SU-DHL-6 (cell line): Measurements from ENCODE around the gene PDE4B.

Experiments used
- H2AFZ ChIP-seq: fragments of 200-600 bp; sonication (generic); 2 replicates; pipeline ENCODE4 v1.6.1; 2014; ENCODE audit warnings: low read depth, mild to moderate bottlenecking, moderate library complexity, mixed read lengths, antibody characterized with exemption, low read length; ENCODE audit not compliant: severe bottlenecking
- H3F3A ChIP-seq: fragments of 200-600 bp; shearing (Covaris generic); 2 replicates; pipeline ENCODE4 v1.6.0; 2016; ENCODE audit warnings: antibody characterized with exemption, mild to moderate bottlenecking; ENCODE audit not compliant: insufficient read depth
- H3K27ac ChIP-seq: fragments of 200-600 bp; sonication (generic); 2 replicates; pipeline ENCODE4 v1.5.1; 2016; ENCODE audit warnings: low read depth, mild to moderate bottlenecking, low read length, moderate library complexity, mixed read lengths
- H3K27me3 ChIP-seq: fragments of 200-600 bp; sonication (generic), shearing (Covaris generic); 2 replicates; pipeline ENCODE4 v1.6.0; 2014; ENCODE audit warnings: mild to moderate bottlenecking, low read length
- H3K36me3 ChIP-seq: fragments of 200-600 bp; sonication (generic); 2 replicates; pipeline ENCODE4 v1.6.1; 2014; ENCODE audit warnings: mild to moderate bottlenecking, low read length, mixed read lengths
- H3K4me2 ChIP-seq: fragments of 300-600, 200-600 bp; shearing (Covaris generic), sonication (generic); 2 replicates; pipeline ENCODE4 v1.6.0; 2014; ENCODE audit warnings: low read length, low read depth, mild to moderate bottlenecking; ENCODE audit not compliant: poor library complexity, severe bottlenecking
- H3K4me3 ChIP-seq: fragments of 200-600 bp; sonication (generic); 2 replicates; pipeline ENCODE4 v1.5.1; 2014; ENCODE audit warnings: antibody characterized with exemption, low read length, mild to moderate bottlenecking, mixed read lengths; ENCODE audit not compliant: insufficient read depth, poor library complexity, severe bottlenecking
- H3K79me2 ChIP-seq: fragments of 200-600 bp; sonication (generic); 2 replicates; pipeline ENCODE4 v1.6.1; 2014; ENCODE audit warnings: mild to moderate bottlenecking, low read length, moderate library complexity; ENCODE audit not compliant: insufficient read depth
- H3K9ac ChIP-seq: fragments of 200-600 bp; sonication (generic); 2 replicates; pipeline ENCODE4 v1.7.0; 2014; ENCODE audit warnings: mild to moderate bottlenecking, low read length
- H3K9me2 ChIP-seq: fragments of 200-600 bp; sonication (generic); replicated peaks from 2 replicates; pipeline ENCODE4 v1.6.1; 2014; ENCODE audit warnings: low read length; ENCODE audit not compliant: insufficient read depth
- H3K9me3 ChIP-seq: fragments of 200-600 bp; sonication (generic); 2 replicates; pipeline ENCODE4 v1.6.1; 2014; ENCODE audit warnings: low read length, mixed read lengths; ENCODE audit not compliant: insufficient read depth
- H4K20me1 ChIP-seq: fragments of 200-600 bp; sonication (generic); 2 replicates; pipeline ENCODE4 v1.6.1; 2014; ENCODE audit warnings: low read depth, mild to moderate bottlenecking, antibody characterized with exemption, low read length, moderate library complexity, mixed read lengths
- EZH2phosphoT487 ChIP-seq: fragments of 200-600 bp; sonication (generic), shearing (Covaris generic); conservative IDR thresholded peaks from 2 replicates; pipeline ENCODE4 v1.6.1; 2018; ENCODE audit warnings: mild to moderate bottlenecking, antibody characterized with exemption, low read length, moderate library complexity, mixed read lengths
- TF ChIP-seq, protein P1 (sequence below): fragments of 200-600 bp; sonication (generic); IDR thresholded peaks from one replicate; pipeline ENCODE4 v1.5.1; 2017; ENCODE audit warnings: antibody characterized with exemption, mild to moderate bottlenecking, low read length, moderate library complexity; ENCODE audit not compliant: insufficient read depth, poor library complexity, severe bottlenecking

PDE4B gene

DNA sequence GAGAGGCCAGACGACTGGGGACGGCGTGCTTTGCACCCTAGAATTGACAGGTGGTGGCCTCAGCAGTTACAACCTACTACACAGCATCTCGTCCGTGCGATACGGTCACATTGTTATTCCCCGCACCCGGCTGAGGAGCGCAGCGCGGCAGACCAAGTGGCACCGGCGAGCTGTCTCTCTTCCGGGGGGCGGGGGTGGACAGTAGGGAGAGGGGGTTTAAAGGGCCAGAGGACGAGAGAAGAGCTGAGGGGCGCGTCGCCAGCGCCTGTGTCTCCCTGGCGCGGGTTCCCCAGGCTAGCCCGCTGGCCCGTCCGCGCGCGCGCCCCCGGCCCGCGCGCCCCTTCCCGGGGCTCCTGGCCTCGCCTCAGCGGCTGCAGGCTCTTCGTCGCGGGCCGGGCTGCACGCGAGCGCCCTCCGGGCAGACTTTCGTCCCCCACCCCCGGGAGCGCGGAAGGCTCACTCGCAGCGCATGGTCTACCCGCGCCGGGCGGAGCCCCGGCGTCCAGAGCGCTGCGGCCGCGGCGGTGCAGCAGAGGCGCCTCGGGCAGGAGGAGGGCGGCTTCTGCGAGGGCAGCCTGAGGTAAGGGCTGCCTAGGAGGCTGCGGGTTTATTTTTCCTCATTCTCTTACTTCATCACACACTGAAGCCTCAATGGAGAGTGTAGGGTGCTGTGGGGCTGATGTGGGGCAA lies at the start of gene PDE4B:
PDE4B (plus strand) TSS at position 227 of the 690 bp plus-strand sequence.
- no peaks in the 10 kb centered on the region for H3K27me3 ChIP-seq
- no peaks in the 10 kb centered on the region for H4K20me1 ChIP-seq
- H3K79me2 ChIP-seq = no peaks in the 10 kb centered on the region
- no peaks in the 10 kb centered on the region for H3K36me3 ChIP-seq
- H3K27ac ChIP-seq = no peak within 1 kb of the TSS
- no peak within 1 kb of the TSS for H3K4me2 ChIP-seq
- no peak within 1 kb of the TSS for H3K4me3 ChIP-seq
- H3K9ac ChIP-seq = no peak within 1 kb of the TSS
- H3K9me2 ChIP-seq = no peaks in the 10 kb centered on the region
- no peak within 1 kb of the TSS for H2AFZ ChIP-seq
- no peaks in the 10 kb centered on the region for H3K9me3 ChIP-seq
- H3F3A ChIP-seq = no peaks in the 10 kb centered on the region
- TF ChIP-seq, protein P1, sequence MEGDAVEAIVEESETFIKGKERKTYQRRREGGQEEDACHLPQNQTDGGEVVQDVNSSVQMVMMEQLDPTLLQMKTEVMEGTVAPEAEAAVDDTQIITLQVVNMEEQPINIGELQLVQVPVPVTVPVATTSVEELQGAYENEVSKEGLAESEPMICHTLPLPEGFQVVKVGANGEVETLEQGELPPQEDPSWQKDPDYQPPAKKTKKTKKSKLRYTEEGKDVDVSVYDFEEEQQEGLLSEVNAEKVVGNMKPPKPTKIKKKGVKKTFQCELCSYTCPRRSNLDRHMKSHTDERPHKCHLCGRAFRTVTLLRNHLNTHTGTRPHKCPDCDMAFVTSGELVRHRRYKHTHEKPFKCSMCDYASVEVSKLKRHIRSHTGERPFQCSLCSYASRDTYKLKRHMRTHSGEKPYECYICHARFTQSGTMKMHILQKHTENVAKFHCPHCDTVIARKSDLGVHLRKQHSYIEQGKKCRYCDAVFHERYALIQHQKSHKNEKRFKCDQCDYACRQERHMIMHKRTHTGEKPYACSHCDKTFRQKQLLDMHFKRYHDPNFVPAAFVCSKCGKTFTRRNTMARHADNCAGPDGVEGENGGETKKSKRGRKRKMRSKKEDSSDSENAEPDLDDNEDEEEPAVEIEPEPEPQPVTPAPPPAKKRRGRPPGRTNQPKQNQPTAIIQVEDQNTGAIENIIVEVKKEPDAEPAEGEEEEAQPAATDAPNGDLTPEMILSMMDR = no peak
- TF ChIP-seq EZH2phosphoT487 = no peak

DNA sequence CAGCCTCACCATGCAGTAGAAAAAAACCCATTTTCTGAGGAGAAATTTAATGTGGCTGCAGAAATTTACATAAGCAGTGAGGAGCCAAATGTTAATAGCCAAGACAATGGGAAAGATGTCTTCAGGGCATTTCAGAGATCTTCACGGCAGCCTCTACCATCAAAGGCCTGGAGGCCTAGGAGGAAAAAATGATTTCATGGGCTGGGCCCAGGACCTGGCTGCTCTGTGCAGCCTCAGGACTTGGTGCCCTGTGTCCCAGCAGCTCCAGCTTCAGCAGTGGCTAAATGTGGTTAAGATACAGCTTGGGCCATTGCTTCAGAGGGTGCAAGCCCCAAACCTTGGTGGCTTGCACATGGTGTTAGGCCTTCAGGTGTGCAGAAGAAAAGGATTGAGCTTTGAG lies 48.0 kb upstream of the PDE4B start:
- Histone ChIP-seq H2AFZ (no peak overlapping the region), H3K4me3 (no peak overlapping the region), H3F3A (no peaks in the 10 kb centered on the region), H3K4me2 (no peak overlapping the region), H3K36me3 (no peaks in the 10 kb centered on the region; the same call in 1 of the 2 replicates), H3K79me2 (no peaks in the 10 kb centered on the region), H3K9me3 (no peaks in the 10 kb centered on the region), H4K20me1 (no peaks in the 10 kb centered on the region), H3K9me2 (no peaks in the 10 kb centered on the region), H3K27me3 (no peaks in the 10 kb centered on the region), H3K9ac (no peak overlapping the region), H3K27ac (no peak overlapping the region)
- no peak for TF ChIP-seq EZH2phosphoT487
- TF ChIP-seq, protein P1 = no peak

DNA sequence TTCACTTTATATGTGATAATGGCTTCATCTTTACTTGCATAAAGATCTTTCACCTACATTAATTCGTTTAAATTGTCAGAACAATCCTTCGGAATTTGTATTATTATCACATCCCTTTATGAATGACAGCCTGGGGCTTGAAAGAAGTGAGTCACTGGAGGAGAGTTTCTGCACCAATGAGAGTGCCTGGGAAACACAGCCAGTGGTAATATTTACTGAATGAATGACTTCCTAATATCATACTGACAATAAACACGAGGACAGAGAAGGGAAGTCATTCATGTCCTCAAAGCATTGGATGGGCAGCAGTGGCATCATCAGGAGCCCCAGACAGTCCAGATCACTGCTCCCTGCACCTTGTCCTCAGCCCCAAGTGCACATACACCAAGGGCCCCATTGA lies 40.7 kb upstream of the PDE4B start:
- TF ChIP-seq, protein P1 = no peak
- no peak for TF ChIP-seq EZH2phosphoT487
- H2AFZ ChIP-seq = no peak overlapping the region

More for the DNA sequence above, 40.7 kb upstream of the PDE4B start:
- H3K36me3 ChIP-seq = no peaks in the 10 kb centered on the region
- H3K9ac ChIP-seq = no peak overlapping the region
- H3K4me2 ChIP-seq = no peak overlapping the region
- H3K9me2 ChIP-seq = no peaks in the 10 kb centered on the region
- no peaks in the 10 kb centered on the region for H3K9me3 ChIP-seq
- H3K27ac ChIP-seq = no peak overlapping the region
- no peaks in the 10 kb centered on the region for H3K27me3 ChIP-seq
- no peak overlapping the region for H3K4me3 ChIP-seq
- no peaks in the 10 kb centered on the region for H3K79me2 ChIP-seq
- no peaks in the 10 kb centered on the region for H3F3A ChIP-seq
- H4K20me1 ChIP-seq = no peaks in the 10 kb centered on the region
